ENCODE measurements around the gene FAM50B.
A peak's percentile ranks its signal among the peaks of the same experiment; 100 is the strongest.

Gene FAM50B

GRCh38 chr6:3869284-3869631, 20.1 kb downstream of the FAM50B start:
- Histone ChIP-seq H3K4me3 (ENCODE audit: low read depth, low read length) (no peak overlapping the region), H3K36me3 (no peaks in the 10 kb centered on the region), H3K27ac (no peak overlapping the region), H3K9me3 (ENCODE audit: severe bottlenecking) (no peaks in the 10 kb centered on the region), H3K27me3 (ENCODE audit: insufficient read depth, low read depth, severe bottlenecking) (no peaks in the 10 kb centered on the region)
- DNase-seq = no peak
- no peak for TF ChIP-seq CTCF (IDR thresholded peaks at IDR 0.05; ENCODE audit: low read depth, low read length)

- Histone ChIP-seq H3K27ac (no peak overlapping the region), H3K27me3 (ENCODE audit: insufficient read depth, low read depth, severe bottlenecking) (no peaks in the 10 kb centered on the region), H3K4me3 (ENCODE audit: low read depth, low read length) (no peak overlapping the region), H3K36me3 (no peaks in the 10 kb centered on the region), H3K9me3 (ENCODE audit: severe bottlenecking) (no peaks in the 10 kb centered on the region)
- TF ChIP-seq CTCF (IDR thresholded peaks at IDR 0.05; ENCODE audit: low read depth, low read length) = no peak
- peak; percentile 3 for DNase-seq
Measured at GRCh38 chr6:3869632-3870527, 20.7 kb downstream of the FAM50B start.

- TF ChIP-seq CTCF (IDR thresholded peaks at IDR 0.05; ENCODE audit: low read depth, low read length) = no peak
- H3K9me3 ChIP-seq (ENCODE audit: severe bottlenecking) = no peaks in the 10 kb centered on the region
- H3K27ac ChIP-seq = no peak overlapping the region
- peak; percentile 4 for DNase-seq
- no peaks in the 10 kb centered on the region for H3K27me3 ChIP-seq (ENCODE audit: insufficient read depth, low read depth, severe bottlenecking)
- no peak overlapping the region for H3K4me3 ChIP-seq (ENCODE audit: low read depth, low read length)
- no peaks in the 10 kb centered on the region for H3K36me3 ChIP-seq
Measured at GRCh38 chr6:3870528-3870925, 21.4 kb downstream of the FAM50B start.

DNA sequence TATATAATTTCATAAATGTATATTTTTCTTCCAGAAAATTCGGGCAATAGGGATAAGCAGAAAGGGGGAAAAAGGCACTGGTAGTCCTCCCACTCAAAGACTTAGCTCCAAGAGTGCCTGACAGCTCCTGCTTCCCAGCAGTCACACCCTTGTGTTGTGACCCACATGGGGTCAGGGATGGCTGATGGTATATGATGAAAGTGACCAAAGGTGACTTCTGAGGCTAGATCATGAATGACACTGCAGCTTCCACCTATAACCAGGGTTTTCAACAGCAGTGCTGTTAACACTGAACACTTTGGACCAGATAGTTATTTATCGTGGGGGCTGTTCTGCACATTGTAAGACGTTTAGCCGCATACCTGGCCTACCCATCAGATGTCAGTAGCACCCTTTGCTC, 22.3 kb downstream of the FAM50B start:
- Histone ChIP-seq H3K27ac (no peak overlapping the region), H3K27me3 (ENCODE audit: insufficient read depth, low read depth, severe bottlenecking) (no peaks in the 10 kb centered on the region), H3K4me3 (ENCODE audit: low read depth, low read length) (no peak overlapping the region), H3K36me3 (no peaks in the 10 kb centered on the region), H3K9me3 (ENCODE audit: severe bottlenecking) (no peaks in the 10 kb centered on the region)
- peak; percentile 2 for DNase-seq
- no peak for TF ChIP-seq CTCF (IDR thresholded peaks at IDR 0.05; ENCODE audit: low read depth, low read length)

DNA sequence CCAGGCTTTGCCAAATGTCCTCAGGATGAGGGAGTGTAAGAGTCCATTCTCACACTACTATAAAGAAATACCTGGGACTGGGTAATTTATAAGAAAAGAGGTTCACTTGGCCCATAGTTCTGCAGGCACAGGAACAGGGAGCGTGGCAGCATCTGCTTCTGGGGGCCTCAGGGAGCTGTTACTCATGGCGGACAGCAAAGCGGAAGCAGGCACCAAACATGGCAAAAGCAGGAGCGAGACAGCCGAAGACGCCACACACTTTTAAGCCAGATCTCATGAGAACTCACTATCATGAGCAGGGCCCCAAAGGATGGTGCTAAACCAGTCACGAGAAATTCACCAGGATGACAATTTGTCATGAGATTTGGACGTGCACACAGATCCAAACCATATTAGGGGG, 22.8 kb downstream of the FAM50B start:
- Histone ChIP-seq H3K36me3 (no peaks in the 10 kb centered on the region), H3K27me3 (ENCODE audit: insufficient read depth, low read depth, severe bottlenecking) (no peaks in the 10 kb centered on the region), H3K9me3 (ENCODE audit: severe bottlenecking) (no peaks in the 10 kb centered on the region), H3K4me3 (ENCODE audit: low read depth, low read length) (no peak overlapping the region), H3K27ac (no peak overlapping the region)
- peak; percentile 5 for DNase-seq
- TF ChIP-seq CTCF (IDR thresholded peaks at IDR 0.05; ENCODE audit: low read depth, low read length) = no peak

Data from WERI-Rb-1 (cell line).